IMR-90 (cell line): ENCODE measurements around the gene SPTSSA.

Experiments
- CTCF ChIP-seq: conservative IDR thresholded peaks from 2 replicates; pipeline ENCODE4 v1.5.1; 2012; ENCODE audit warnings: mild to moderate bottlenecking, low read depth, low read length, improper control_type of control experiment
- ELK1 ChIP-seq: fragments of 150-350 bp; IDR thresholded peaks from 2 replicates; pipeline ENCODE4 v1.6.1; 2016; ENCODE audit warnings: low read depth, mild to moderate bottlenecking, low read length, moderate library complexity, borderline replicate concordance
- MAZ ChIP-seq: IDR thresholded peaks from 2 replicates; pipeline ENCODE4 v1.6.1; 2012; ENCODE audit warnings: low read depth, mild to moderate bottlenecking, low read length, improper control_type of control experiment, moderate library complexity, borderline replicate concordance
- MXI1 ChIP-seq: IDR thresholded peaks from 2 replicates; pipeline ENCODE4 v1.6.1; 2012; ENCODE audit warnings: low read depth, mild to moderate bottlenecking, low read length, moderate library complexity, borderline replicate concordance
- POLR2A ChIP-seq: IDR thresholded peaks from 2 replicates; pipeline ENCODE4 v1.6.1; 2012; ENCODE audit warnings: mild to moderate bottlenecking, low read depth, low read length
- RAD21 ChIP-seq: IDR thresholded peaks from 2 replicates; pipeline ENCODE4 v1.6.1; 2012; ENCODE audit warnings: low read length, improper control_type of control experiment
- RCOR1 ChIP-seq: IDR thresholded peaks from 2 replicates; pipeline ENCODE4 v1.6.1; 2012; ENCODE audit warnings: mild to moderate bottlenecking, low read length, improper control_type of control experiment; ENCODE audit not compliant: insufficient replicate concordance
- RFX5 ChIP-seq: IDR thresholded peaks from 2 replicates; pipeline ENCODE4 v1.8.0; 2012; ENCODE audit warnings: low read depth, mild to moderate bottlenecking, low read length, moderate library complexity
- USF2 ChIP-seq: fragments of 150-350 bp; IDR thresholded peaks from 2 replicates; pipeline ENCODE4 v1.6.1; 2017; ENCODE audit warnings: mild to moderate bottlenecking, antibody characterized with exemption, low read length, low read depth

GRCh38 chr14:34475163-34475562, 13.1 kb upstream of the SPTSSA start:
- no peak for TF ChIP-seq USF2
- TF ChIP-seq POLR2A, result no peak
- no peak for TF ChIP-seq RAD21
- no peak for TF ChIP-seq CTCF
- no peak for TF ChIP-seq RFX5
- TF ChIP-seq RCOR1, result no peak
- no peak for TF ChIP-seq MXI1
- no peak for TF ChIP-seq ELK1
- TF ChIP-seq MAZ, result no peak
